HL-60 (cell line): ENCODE data around the gene DAD1.

Experiments used
- CTCF ChIP-seq: IDR thresholded peaks from one replicate; pipeline ENCODE4 v1.5.1; 2011; ENCODE audit warnings: low read length, control low read depth, inconsistent platforms; ENCODE audit not compliant: insufficient read depth
- POLR2AphosphoS5 ChIP-seq: IDR thresholded peaks from 2 replicates; pipeline ENCODE4 v1.6.1; 2012; ENCODE audit warnings: low read depth

GRCh38 chr14:22538671-22539228 is 50.3 kb downstream of the DAD1 start:
- TF ChIP-seq CTCF (no peak), POLR2AphosphoS5 (no peak)
